AG04449 (cell line): Measurements from ENCODE around the gene ARHGAP32.

Source experiments
- CTCF ChIA-PET: fragments of 350-600 bp; formaldehyde crosslinking; extraction: SDS; loops from one replicate; lab custom pipeline; 2021; ENCODE audit warnings: antibody characterized with exemption; lab: Yijun Ruan, JAX
- POLR2A ChIA-PET: fragments of 400-600, 350-600 bp; formaldehyde crosslinking; extraction: SDS; loops from one replicate; lab custom pipeline; 2020; ENCODE audit warnings: antibody characterized with exemption, inconsistent platforms; lab: Yijun Ruan, JAX
- DNase-seq: peaks from one replicate; pipeline ENCODE4 v3.0.0-alpha.2; 2010; ENCODE audit warnings: low read depth, low spot score
- H3K4me3 ChIP-seq: 2 replicates; pipeline ENCODE4 v1.5.1; 2011; ENCODE audit warnings: low read depth, mild to moderate bottlenecking, control low read depth, low read length
- TF ChIP-seq, protein P1 (sequence below): IDR thresholded peaks from one replicate; pipeline ENCODE4 v1.5.1; 2011; ENCODE audit warnings: mild to moderate bottlenecking, moderate library complexity, low read length, control low read depth, inconsistent platforms; ENCODE audit not compliant: insufficient read depth; ENCODE audit errors: missing control alignments

The ARHGAP32 gene

GRCh38 chr11:129066229-129066628, 125.9 kb downstream of the ARHGAP32 start:
- DNase-seq, result no peak
- H3K4me3 ChIP-seq, result no peak overlapping the region
- TF ChIP-seq, protein P1, sequence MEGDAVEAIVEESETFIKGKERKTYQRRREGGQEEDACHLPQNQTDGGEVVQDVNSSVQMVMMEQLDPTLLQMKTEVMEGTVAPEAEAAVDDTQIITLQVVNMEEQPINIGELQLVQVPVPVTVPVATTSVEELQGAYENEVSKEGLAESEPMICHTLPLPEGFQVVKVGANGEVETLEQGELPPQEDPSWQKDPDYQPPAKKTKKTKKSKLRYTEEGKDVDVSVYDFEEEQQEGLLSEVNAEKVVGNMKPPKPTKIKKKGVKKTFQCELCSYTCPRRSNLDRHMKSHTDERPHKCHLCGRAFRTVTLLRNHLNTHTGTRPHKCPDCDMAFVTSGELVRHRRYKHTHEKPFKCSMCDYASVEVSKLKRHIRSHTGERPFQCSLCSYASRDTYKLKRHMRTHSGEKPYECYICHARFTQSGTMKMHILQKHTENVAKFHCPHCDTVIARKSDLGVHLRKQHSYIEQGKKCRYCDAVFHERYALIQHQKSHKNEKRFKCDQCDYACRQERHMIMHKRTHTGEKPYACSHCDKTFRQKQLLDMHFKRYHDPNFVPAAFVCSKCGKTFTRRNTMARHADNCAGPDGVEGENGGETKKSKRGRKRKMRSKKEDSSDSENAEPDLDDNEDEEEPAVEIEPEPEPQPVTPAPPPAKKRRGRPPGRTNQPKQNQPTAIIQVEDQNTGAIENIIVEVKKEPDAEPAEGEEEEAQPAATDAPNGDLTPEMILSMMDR, result no peak
- CTCF ChIA-PET, result interaction anchor here (1.2 kb wide), 1 partner anchor 909 kb away, joined by 3 read pairs; no protein-coding TSS in a partner anchor
- POLR2A ChIA-PET, result no interaction called here

GRCh38 chr11:129063118-129063517, 129.0 kb downstream of the ARHGAP32 start:
- H3K4me3 ChIP-seq, result no peak overlapping the region
- ChIA-PET POLR2A (no interaction called here), CTCF (no interaction called here)
- TF ChIP-seq, protein P1, result no peak
- no peak for DNase-seq

DNA sequence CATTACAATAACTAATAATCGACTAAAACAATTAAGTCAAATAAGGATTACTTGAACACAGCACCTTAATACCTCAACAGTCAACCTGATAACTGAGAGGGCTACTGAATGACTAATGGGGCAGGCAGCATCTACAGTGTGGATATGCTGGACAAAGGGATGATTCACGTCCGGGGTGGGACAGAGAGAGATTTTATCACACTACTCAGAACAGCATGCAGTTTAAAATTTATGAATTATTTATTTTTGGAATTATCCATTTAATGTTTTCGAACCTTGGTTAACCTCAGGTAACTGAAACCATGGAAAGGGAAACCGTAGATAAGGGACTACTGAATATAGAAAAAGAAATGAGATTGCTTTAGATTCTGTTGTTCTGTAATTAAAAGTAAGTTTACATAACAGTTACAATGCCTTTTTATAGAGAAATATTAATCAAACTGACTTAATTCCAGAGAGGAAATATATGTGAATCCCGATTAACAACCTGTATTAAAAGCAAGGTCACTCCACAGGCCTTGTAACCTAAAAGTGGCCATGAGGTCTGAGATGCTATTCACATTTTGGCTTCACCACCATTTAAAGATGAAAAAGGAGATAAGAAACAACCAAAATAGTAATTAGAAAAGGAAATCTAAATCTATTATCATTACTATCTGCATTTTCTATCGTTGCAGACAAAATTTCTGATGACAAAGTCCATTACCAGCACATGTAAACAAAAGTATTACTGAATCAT, 130.5 kb downstream of the ARHGAP32 start:
- DNase-seq, result no peak
- no peak overlapping the region for H3K4me3 ChIP-seq
- POLR2A ChIA-PET, result no interaction called here
- TF ChIP-seq, protein P1, result no peak
- CTCF ChIA-PET, result no interaction called here

DNA sequence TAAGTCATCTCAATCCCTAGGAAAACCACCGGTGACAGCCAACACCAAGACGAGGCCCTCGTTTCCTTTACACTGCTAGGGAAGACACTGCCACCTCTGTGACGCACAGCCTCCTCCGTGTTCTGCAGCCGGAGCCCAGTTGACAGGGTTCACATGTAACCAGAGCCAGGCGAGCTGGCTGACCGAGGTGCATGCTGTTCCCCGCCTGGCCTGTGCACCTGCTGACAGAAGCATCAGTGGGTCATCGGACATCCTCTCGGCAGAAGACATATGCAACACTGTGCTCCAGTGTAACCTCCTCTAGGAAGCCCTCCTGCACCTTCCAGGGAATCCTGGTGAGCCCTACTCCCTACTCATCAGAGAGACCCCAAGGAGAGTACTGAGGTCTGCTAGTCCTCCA, 135.2 kb downstream of the ARHGAP32 start:
- ChIA-PET POLR2A (no interaction called here), CTCF (no interaction called here)
- TF ChIP-seq, protein P1, result no peak
- no peak for DNase-seq
- no peak overlapping the region for H3K4me3 ChIP-seq

DNA sequence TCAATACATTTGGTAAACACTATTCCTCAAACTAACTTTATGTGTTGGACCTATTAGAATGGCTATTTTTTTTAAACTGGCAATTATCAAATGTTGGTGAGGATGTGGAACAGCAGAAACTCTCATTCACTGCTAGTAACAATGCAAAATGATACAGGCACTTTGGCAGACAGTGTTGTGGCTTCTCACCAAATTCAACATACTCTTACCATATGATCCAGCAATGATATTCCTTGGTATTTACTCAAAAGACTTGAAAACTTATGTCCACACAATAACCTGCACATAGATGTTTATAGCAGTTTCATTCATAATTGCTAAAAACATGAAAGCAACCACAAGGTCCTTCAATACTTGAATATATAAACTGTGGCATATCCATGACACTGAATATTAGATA, 136.9 kb downstream of the ARHGAP32 start:
- TF ChIP-seq, protein P1, result no peak
- ChIA-PET POLR2A (no interaction called here), CTCF (no interaction called here)
- DNase-seq, result no peak
- H3K4me3 ChIP-seq, result no peak overlapping the region

GRCh38 chr11:129048911-129049310, 143.2 kb downstream of the ARHGAP32 start:
- ChIA-PET POLR2A (no interaction called here), CTCF (no interaction called here)
- TF ChIP-seq, protein P1, result no peak
- no peak overlapping the region for H3K4me3 ChIP-seq
- no peak for DNase-seq
